ENCODE results near the gene PMF1.

The PMF1 gene, protein sequence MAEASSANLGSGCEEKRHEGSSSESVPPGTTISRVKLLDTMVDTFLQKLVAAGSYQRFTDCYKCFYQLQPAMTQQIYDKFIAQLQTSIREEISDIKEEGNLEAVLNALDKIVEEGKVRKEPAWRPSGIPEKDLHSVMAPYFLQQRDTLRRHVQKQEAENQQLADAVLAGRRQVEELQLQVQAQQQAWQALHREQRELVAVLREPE

DNA sequence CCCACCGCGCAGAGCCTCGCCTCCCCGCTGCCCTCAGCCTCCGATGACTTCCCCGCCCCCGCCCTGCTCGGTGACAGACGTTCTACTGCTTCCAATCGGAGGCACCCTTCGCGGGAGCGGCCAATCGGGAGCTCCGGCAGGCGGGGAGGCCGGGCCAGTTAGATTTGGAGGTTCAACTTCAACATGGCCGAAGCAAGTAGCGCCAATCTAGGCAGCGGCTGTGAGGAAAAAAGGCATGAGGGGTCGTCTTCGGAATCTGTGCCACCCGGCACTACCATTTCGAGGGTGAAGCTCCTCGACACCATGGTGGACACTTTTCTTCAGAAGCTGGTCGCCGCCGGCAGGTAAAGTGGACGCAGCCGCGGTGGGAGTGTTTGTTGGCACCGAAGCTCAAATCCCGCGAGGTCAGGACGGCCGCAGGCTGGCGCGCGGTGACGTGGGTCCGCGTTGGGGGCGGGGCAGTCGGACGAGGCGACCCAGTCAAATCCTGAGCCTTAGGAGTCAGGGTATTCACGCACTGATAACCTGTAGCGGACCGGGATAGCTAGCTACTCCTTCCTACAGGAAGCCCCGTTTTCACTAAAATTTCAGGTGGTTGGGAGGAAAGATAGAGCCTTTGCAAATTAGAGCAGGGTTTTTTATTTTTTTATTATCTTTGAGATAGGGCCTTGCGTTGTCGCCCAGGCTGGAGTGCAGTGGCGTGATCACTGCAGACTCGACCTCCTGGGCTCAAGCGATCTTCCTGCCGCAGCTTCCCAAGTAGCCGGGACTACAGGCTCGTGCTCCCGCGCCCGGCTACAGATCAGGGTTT, at the start of gene PMF1:
TSS of gene PMF1 (plus strand) at position 175 of the 811 bp plus-strand sequence. CDS start at position 184, 9 bp downstream.
- no peak for FAIRE-seq

DNA sequence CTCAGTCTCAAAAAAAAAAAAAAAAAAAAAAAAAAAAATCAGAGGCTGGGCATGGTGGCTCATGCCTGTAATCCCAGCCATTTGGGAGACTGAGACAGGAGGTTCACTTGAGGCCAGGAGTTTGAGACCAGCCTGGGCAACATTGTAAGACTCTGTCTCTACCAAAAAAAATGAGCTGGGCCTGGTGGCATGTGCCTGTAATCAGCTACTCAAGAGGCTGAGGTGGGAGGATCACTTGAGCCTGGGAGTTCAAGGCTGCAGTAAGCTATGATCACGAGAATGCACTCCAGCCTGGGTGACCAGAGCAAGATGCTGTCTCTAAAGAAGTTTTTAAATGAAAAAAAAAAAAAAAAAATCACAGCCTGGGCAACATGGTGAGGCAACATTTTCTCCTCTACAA, 49.1 kb upstream of the PMF1 start:
- TF ChIP-seq CTCF (IDR thresholded peaks at IDR 0.05; ENCODE audit: insufficient read depth, missing control alignments) = no peak
- FAIRE-seq = no peak
- DNase-seq (ENCODE audit: insufficient read length, low spot score) = no peak

More for the DNA sequence above, at the start of gene PMF1:
- peak; percentile 100 for DNase-seq (ENCODE audit: insufficient read length, low spot score)
- no peak for TF ChIP-seq CTCF (IDR thresholded peaks at IDR 0.05; ENCODE audit: insufficient read depth, missing control alignments)

DNA sequence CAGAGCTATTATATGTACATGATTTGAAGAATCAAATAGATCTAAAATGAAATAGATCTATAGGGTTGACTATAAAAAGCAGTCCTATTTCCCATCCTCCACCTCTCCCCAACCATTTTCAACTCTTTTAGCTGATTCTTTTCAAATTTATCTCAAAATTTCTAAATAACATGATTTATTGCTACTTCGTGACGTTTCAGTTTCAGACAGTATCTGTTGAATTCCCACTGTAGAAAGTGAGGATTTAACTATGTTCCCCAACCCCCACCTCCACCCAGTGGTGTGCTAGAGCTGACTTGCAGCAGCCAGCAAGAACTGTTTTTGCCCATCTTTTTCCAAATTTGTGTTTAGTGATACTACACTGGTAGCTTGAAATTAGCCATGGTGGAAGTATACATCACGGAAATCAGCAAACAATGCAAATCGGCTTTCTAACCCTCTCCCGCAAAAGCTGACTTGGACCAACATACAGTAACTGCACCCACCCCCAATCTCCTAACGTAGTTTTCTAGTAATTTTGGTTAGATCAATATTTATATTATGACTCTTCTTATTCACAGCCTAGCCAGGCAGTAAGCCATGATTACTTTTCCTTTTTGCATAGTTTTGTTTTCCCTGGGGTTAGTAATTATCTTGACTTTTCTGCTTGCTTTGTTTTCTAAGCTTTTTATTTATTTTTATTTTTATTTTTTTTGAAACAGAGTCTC, 48.5 kb upstream of the PMF1 start:
- FAIRE-seq (no peak), DNase-seq (ENCODE audit: insufficient read length, low spot score) (no peak)
- TF ChIP-seq CTCF (IDR thresholded peaks at IDR 0.05; ENCODE audit: insufficient read depth, missing control alignments) = no peak

GRCh38 chr1:156165083-156165482, 47.7 kb upstream of the PMF1 start:
- no peak for FAIRE-seq
- DNase-seq (ENCODE audit: insufficient read length, low spot score) = peak; percentile 3
- TF ChIP-seq CTCF (IDR thresholded peaks at IDR 0.05; ENCODE audit: insufficient read depth, missing control alignments) = no peak

GRCh38 chr1:156167536-156167935, 45.3 kb upstream of the PMF1 start:
- peak; percentile 10 for DNase-seq (ENCODE audit: insufficient read length, low spot score)
- FAIRE-seq = no peak
- TF ChIP-seq CTCF (IDR thresholded peaks at IDR 0.05; ENCODE audit: insufficient read depth, missing control alignments) = no peak

DNA sequence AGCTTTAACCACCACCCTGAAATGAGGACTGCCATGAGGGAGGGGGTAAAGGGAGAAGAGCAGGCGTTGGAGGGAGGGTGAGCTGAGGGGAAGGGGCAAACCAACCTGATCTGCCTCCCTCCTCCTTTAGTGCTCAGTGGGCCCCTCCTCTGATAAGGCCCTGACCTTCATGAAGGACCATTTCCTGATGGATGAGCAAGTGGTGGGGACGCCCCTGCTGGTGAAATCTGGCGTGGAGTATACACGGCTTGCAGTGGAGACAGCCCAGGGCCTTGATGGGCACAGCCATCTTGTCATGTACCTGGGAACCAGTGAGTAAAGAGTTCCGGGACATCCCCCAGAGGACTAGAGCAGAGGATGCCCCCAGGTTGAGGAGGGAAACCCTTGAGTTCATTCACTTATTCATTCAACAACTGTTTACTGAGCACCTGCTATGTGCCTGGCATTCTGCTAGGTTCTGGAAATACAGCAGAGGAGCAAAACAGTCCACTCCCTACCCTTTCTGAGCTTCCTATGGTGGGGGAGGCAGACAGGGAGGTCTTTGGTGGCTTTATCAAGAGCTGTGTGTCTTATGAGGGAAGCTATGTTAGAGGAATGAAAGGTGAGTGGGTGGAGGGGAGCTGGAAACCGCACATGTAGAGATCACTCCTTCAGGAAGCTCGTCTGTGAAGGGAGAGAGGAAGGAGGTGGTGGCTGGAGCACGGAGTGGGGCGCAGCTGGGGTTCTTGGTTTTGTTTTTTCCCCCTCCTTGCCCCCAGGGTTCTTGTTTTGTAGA, 39.9 kb upstream of the PMF1 start:
- no peak for TF ChIP-seq CTCF (IDR thresholded peaks at IDR 0.05; ENCODE audit: insufficient read depth, missing control alignments)
- FAIRE-seq (no peak), DNase-seq (ENCODE audit: insufficient read length, low spot score) (peak; percentile 15)
